Smooth muscle cell (in vitro differentiated cells): ENCODE results near the gene MBD3. TPM values are rescaled to one million over a fixed set of nuclear protein-coding genes. Genes with fewer than 3 reads are reported as not detected.

ENCODE experiments used
- DNase-seq: peaks from one replicate; lab custom pipeline; 2025; ENCODE audit not compliant: unreplicated experiment; lab: John Stamatoyannopoulos, UW
- H2AFZ ChIP-seq: fragments of 200-600 bp; sonication (generic); 2 replicates; pipeline ENCODE4 v1.6.0; 2016; ENCODE audit warnings: antibody characterized with exemption, low read depth, mild to moderate bottlenecking
- H3F3A ChIP-seq: fragments of 200-600 bp; sonication (generic); 2 replicates; pipeline ENCODE4 v1.6.0; 2017; ENCODE audit warnings: antibody characterized with exemption, low read depth
- H3K27ac ChIP-seq: fragments of 200-600 bp; sonication (generic); 2 replicates; pipeline ENCODE4 v1.5.1; 2016; ENCODE audit warnings: low read depth, mild to moderate bottlenecking
- H3K27me3 ChIP-seq: fragments of 200-600 bp; sonication (generic); 2 replicates; pipeline ENCODE4 v1.6.1; 2016; ENCODE audit warnings: low read depth, mild to moderate bottlenecking
- H3K36me3 ChIP-seq: fragments of 200-600 bp; sonication (generic); 2 replicates; pipeline ENCODE4 v1.5.1; 2016; ENCODE audit warnings: low read depth
- H3K4me1 ChIP-seq: fragments of 200-600 bp; sonication (generic); 2 replicates; pipeline ENCODE4 v1.5.1; 2016; ENCODE audit warnings: low read depth
- H3K4me2 ChIP-seq: fragments of 200-600 bp; sonication (generic); 2 replicates; pipeline ENCODE4 v1.6.0; 2016; ENCODE audit warnings: mild to moderate bottlenecking
- H3K4me3 ChIP-seq: fragments of 200-600 bp; sonication (generic); 2 replicates; pipeline ENCODE4 v1.5.1; 2016; ENCODE audit warnings: mild to moderate bottlenecking
- H3K79me2 ChIP-seq: fragments of 200-600 bp; sonication (generic); 2 replicates; pipeline ENCODE4 v1.6.0; 2016; ENCODE audit warnings: low read depth, mild to moderate bottlenecking
- H3K9ac ChIP-seq: fragments of 200-600 bp; sonication (generic); 2 replicates; pipeline ENCODE4 v1.6.0; 2016; ENCODE audit warnings: low read depth
- H3K9me3 ChIP-seq: fragments of 200-600 bp; sonication (generic); replicated peaks from 2 replicates; pipeline ENCODE4 v1.5.1; 2016; ENCODE audit warnings: low read depth
- H4K20me1 ChIP-seq: fragments of 200-600 bp; sonication (generic); 2 replicates; pipeline ENCODE4 v1.6.0; 2016; ENCODE audit warnings: low read depth
- CTCF ChIP-seq: fragments of 200-600 bp; sonication (generic); IDR thresholded peaks from 2 replicates; pipeline ENCODE4 v1.5.1; 2017; ENCODE audit warnings: borderline replicate concordance, mild to moderate bottlenecking, antibody characterized with exemption; ENCODE audit not compliant: insufficient read depth, poor library complexity, severe bottlenecking
- WGBS: methylation state at CpG from one replicate; pipeline ENCODE4 v1.1.7; 2016; ENCODE audit warnings: low lambda C conversion rate; 5-methylcytosine and 5-hydroxymethylcytosine counted together
- polyA plus RNA-seq: library from polyadenylated mRNA; unstranded; fragments of >200 nt; fragmentation: Nextera tagmentation; extraction: Ambion mirVana; gene quantifications from 2 replicates; pipeline ENCODE4 v1.2.1, GENCODE V29; 2016
- total RNA-seq: library from RNA; depleted of rRNA; stranded (reverse); fragments of >200 nt; gene quantifications from 2 replicates; pipeline ENCODE4 v1.2.3, GENCODE V29; 2014

The MBD3 gene
- total and polyA plus RNA-seq, 2 experiments from 2014 or later = 40.3 to 47.3 TPM

- no peak overlapping the region for H3K4me3 ChIP-seq
- H3K4me2 ChIP-seq = no peak overlapping the region
- no peaks in the 10 kb centered on the region for H3F3A ChIP-seq
- H2AFZ ChIP-seq = no peak overlapping the region
- no peaks in the 10 kb centered on the region for H3K4me1 ChIP-seq
- WGBS = 95% methylated on average over 20 of the region's 24 CpGs
- TF ChIP-seq CTCF = no peak
- H4K20me1 ChIP-seq = peaks cover 40% of the 10 kb centered on the region
- no peak for DNase-seq
- peaks cover 4% of the 10 kb centered on the region for H3K36me3 ChIP-seq
- no peak overlapping the region for H3K9ac ChIP-seq
- no peaks in the 10 kb centered on the region for H3K79me2 ChIP-seq
- H3K27me3 ChIP-seq = no peaks in the 10 kb centered on the region
- H3K27ac ChIP-seq = no peak overlapping the region
- no peaks in the 10 kb centered on the region for H3K9me3 ChIP-seq
These were observed 25.8 kb upstream of the MBD3 start for GRCh38 chr19:1618157-1619093.

- H3K36me3 ChIP-seq = peaks cover 4% of the 10 kb centered on the region
- no peak for DNase-seq
These were observed 24.2 kb upstream of the MBD3 start for GRCh38 chr19:1616875-1617274.

DNA sequence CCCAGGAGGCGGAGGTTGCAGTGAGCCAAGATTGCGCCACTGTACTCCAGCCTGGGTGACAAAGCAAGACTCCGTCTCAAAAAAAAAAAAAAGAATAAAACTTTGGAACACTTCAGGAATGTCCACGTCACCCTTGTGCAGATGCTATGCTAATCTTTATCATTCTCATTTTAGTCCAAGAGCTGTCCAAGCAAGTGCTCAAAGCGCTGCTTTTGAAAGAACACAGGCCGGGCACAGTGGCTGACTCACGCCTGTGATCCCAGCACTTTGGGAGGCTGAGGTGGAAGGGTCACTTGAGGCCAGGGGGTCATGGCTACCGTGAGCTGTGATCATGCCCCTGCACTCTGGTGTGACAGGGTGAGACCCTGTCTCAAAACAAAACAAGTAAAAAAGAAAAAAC lies 23.7 kb upstream of the MBD3 start:
- H3K79me2 ChIP-seq = no peaks in the 10 kb centered on the region
- TF ChIP-seq CTCF = no peak
- H3K9me3 ChIP-seq = no peaks in the 10 kb centered on the region
- H3K27me3 ChIP-seq = no peaks in the 10 kb centered on the region
- no peaks in the 10 kb centered on the region for H3F3A ChIP-seq
- H3K27ac ChIP-seq = no peak overlapping the region
- no peak overlapping the region for H2AFZ ChIP-seq
- no peak for DNase-seq
- H3K4me2 ChIP-seq = no peak overlapping the region
- peaks cover 40% of the 10 kb centered on the region for H4K20me1 ChIP-seq
- no peaks in the 10 kb centered on the region for H3K4me1 ChIP-seq
- peaks cover 6% of the 10 kb centered on the region for H3K36me3 ChIP-seq
- no peak overlapping the region for H3K4me3 ChIP-seq
- no peak overlapping the region for H3K9ac ChIP-seq
- WGBS = 89% methylated on average over 8 of the region's 8 CpGs

More at GRCh38 chr19:1616875-1617274, 24.2 kb upstream of the MBD3 start:
- no peak overlapping the region for H2AFZ ChIP-seq
- no peak overlapping the region for H3K27ac ChIP-seq
- no peaks in the 10 kb centered on the region for H3F3A ChIP-seq
- no peaks in the 10 kb centered on the region for H3K27me3 ChIP-seq
- peaks cover 40% of the 10 kb centered on the region for H4K20me1 ChIP-seq
- 86% methylated on average over 4 of the region's 4 CpGs for WGBS
- H3K9ac ChIP-seq = no peak overlapping the region
- no peaks in the 10 kb centered on the region for H3K79me2 ChIP-seq
- no peak for TF ChIP-seq CTCF
- H3K4me2 ChIP-seq = no peak overlapping the region
- H3K9me3 ChIP-seq = no peaks in the 10 kb centered on the region
- no peak overlapping the region for H3K4me3 ChIP-seq
- no peaks in the 10 kb centered on the region for H3K4me1 ChIP-seq
